PC-9 (cell line): Measurements from ENCODE around the gene KRTAP25-1. TPM values are rescaled to one million over a fixed set of nuclear protein-coding genes. Genes with fewer than 3 reads are reported as not detected.

Experiments
- BruUV-seq: library from RNA; stranded (reverse); fragments of 400-500 nt; replicated peaks from 2 replicates; lab custom pipeline; 2021; lab: Mats Ljungman, UMichigan
- CTCF ChIA-PET: fragments of 300-600 bp; sonication (Branson Sonifier 250); formaldehyde crosslinking; loops from one replicate; lab custom pipeline; 2022; ENCODE audit warnings: antibody characterized with exemption; lab: Charles Lee
- POLR2A ChIA-PET: fragments of 300-600 bp; sonication (Branson Sonifier 250); formaldehyde crosslinking; loops from one replicate; lab custom pipeline; 2022; ENCODE audit warnings: antibody characterized with exemption; ENCODE audit not compliant: unreplicated experiment; lab: Charles Lee
- DNase-seq, 2 experiments: peaks; one replicate each; pipeline versions ENCODE4 v3.0.0 to v3.0.0-alpha.2; 2015 to 2022; ENCODE audit warnings: mixed read lengths in 1 of 2
- H2AFZ ChIP-seq: fragments of 200-600 bp; sonication (generic); 2 replicates; pipeline ENCODE4 v1.8.1; 2017; ENCODE audit warnings: antibody characterized with exemption
- H3F3A ChIP-seq: fragments of 200-600 bp; sonication (generic); 2 replicates; pipeline ENCODE4 v1.8.1; 2017; ENCODE audit warnings: antibody characterized with exemption, mild to moderate bottlenecking, low read depth; ENCODE audit not compliant: insufficient read depth
- H3K27ac ChIP-seq: fragments of 200-600 bp; sonication (generic); 2 replicates; pipeline ENCODE4 v1.6.1; 2016; ENCODE audit warnings: mixed run types
- H3K27me3 ChIP-seq: fragments of 200-600 bp; sonication (generic); 2 replicates; pipeline ENCODE4 v1.6.1; 2016; ENCODE audit warnings: low read depth, mixed run types; ENCODE audit not compliant: insufficient read depth
- H3K36me3 ChIP-seq: fragments of 200-600 bp; sonication (generic); 2 replicates; pipeline ENCODE4 v1.6.1; 2016; ENCODE audit warnings: low read depth, mixed run types
- H3K4me1 ChIP-seq: fragments of 200-600 bp; sonication (generic); replicated peaks from 2 replicates; pipeline ENCODE4 v1.6.1; 2016; ENCODE audit warnings: mixed run types; ENCODE audit not compliant: insufficient read depth
- H3K4me2 ChIP-seq: fragments of 200-600 bp; sonication (generic); 2 replicates; pipeline ENCODE4 v1.6.1; 2017; ENCODE audit warnings: mixed run types
- H3K4me3 ChIP-seq: fragments of 200-600 bp; sonication (generic); 2 replicates; pipeline ENCODE4 v1.6.1; 2016; ENCODE audit warnings: mixed run types
- H3K79me2 ChIP-seq: fragments of 200-600 bp; sonication (generic); 2 replicates; pipeline ENCODE4 v1.6.1; 2017; ENCODE audit warnings: low read depth, mixed run types
- H3K9me2 ChIP-seq: fragments of 200-600 bp; sonication (generic); 2 replicates; pipeline ENCODE4 v1.8.1; 2017; ENCODE audit warnings: mild to moderate bottlenecking; ENCODE audit not compliant: insufficient read depth
- H3K9me3 ChIP-seq: fragments of 200-600 bp; sonication (generic); 2 replicates; pipeline ENCODE4 v1.8.1; 2016; ENCODE audit warnings: low read depth; ENCODE audit not compliant: insufficient read depth
- H4K20me1 ChIP-seq: fragments of 200-600 bp; sonication (generic); 2 replicates; pipeline ENCODE4 v1.8.1; 2017; ENCODE audit not compliant: insufficient read depth
- CTCF ChIP-seq: fragments of 200-600 bp; sonication (generic); conservative IDR thresholded peaks from 2 replicates; pipeline ENCODE4 v1.6.1; 2017; ENCODE audit warnings: mixed run types, antibody characterized with exemption, mild to moderate bottlenecking, moderate library complexity
- EZH2 ChIP-seq: fragments of 200-600 bp; sonication (generic); IDR thresholded peaks from 2 replicates; pipeline ENCODE4 v1.8.0; 2017; ENCODE audit warnings: antibody characterized with exemption, low read depth
- intact Hi-C: fragments of 100-400 bp; cut with micrococcal nuclease; formaldehyde crosslinking; loops from one replicate; pipeline ENCODE4 v1.10.0; 2022; ENCODE audit not compliant: unreplicated experiment
- total RNA-seq: library from RNA; stranded (reverse); gene quantifications from 2 replicates; pipeline ENCODE4 v1.2.3, GENCODE V29; 2021

The KRTAP25-1 gene
- total RNA-seq, 1 experiment from 2014 or later, result not detected

- Histone ChIP-seq H3K4me1 (no peaks in the 10 kb centered on the region), H2AFZ (no peak overlapping the region), H3K9me3 (no peaks in the 10 kb centered on the region), H3K4me3 (no peak overlapping the region), H3K36me3 (no peaks in the 10 kb centered on the region), H3K4me2 (no peak overlapping the region), H3K79me2 (no peaks in the 10 kb centered on the region), H3K9me2 (no peaks in the 10 kb centered on the region), H3K27ac (no peak overlapping the region), H3F3A (no peaks in the 10 kb centered on the region), H4K20me1 (no peaks in the 10 kb centered on the region), H3K27me3 (no peaks in the 10 kb centered on the region)
- intact Hi-C loops, result no loop called here
- no peak for DNase-seq
- ChIA-PET POLR2A (no interaction called here), CTCF (no interaction called here)
- no TSS peak for BruUV-seq
- TF ChIP-seq EZH2 (no peak), CTCF (no peak)
These were observed 15.8 kb upstream of the KRTAP25-1 start for GRCh38 chr21:30305136-30305535.

- BruUV-seq, result no TSS peak
- no peaks in the 10 kb centered on the region for H3K9me2 ChIP-seq
These were observed 6.5 kb downstream of the KRTAP25-1 start, which contains the start of gene KRTAP24-1 for GRCh38 chr21:30282850-30283249. Gene KRTAP24-1 (minus strand): TSS chr21:30282950. CDS start chr21:30282932, 18 bp downstream.

GRCh38 chr21:30271611-30272010 is 17.7 kb downstream of the KRTAP25-1 start:
- intact Hi-C loops, result loop anchor here (10.0 kb wide), 1 partner anchor 133 kb away; no protein-coding TSS in a partner anchor
- H4K20me1 ChIP-seq, result no peaks in the 10 kb centered on the region
- H3K4me3 ChIP-seq, result no peak overlapping the region
- H3K79me2 ChIP-seq, result no peaks in the 10 kb centered on the region
- no peaks in the 10 kb centered on the region for H3K9me2 ChIP-seq
- no TSS peak for BruUV-seq
- H2AFZ ChIP-seq, result no peak overlapping the region
- no peaks in the 10 kb centered on the region for H3K4me1 ChIP-seq
- no peak overlapping the region for H3K27ac ChIP-seq
- no peak overlapping the region for H3K4me2 ChIP-seq
- POLR2A ChIA-PET, result no interaction called here
- H3K9me3 ChIP-seq, result no peaks in the 10 kb centered on the region
- no peaks in the 10 kb centered on the region for H3K27me3 ChIP-seq
- H3K36me3 ChIP-seq, result no peaks in the 10 kb centered on the region
- no peak for DNase-seq
- H3F3A ChIP-seq, result no peaks in the 10 kb centered on the region
- CTCF ChIA-PET, result no interaction called here
- TF ChIP-seq EZH2 (no peak), CTCF (no peak)

More at GRCh38 chr21:30282850-30283249, 6.5 kb downstream of the KRTAP25-1 start, which contains the start of gene KRTAP24-1:
- Histone ChIP-seq H4K20me1 (no peaks in the 10 kb centered on the region), H3F3A (no peaks in the 10 kb centered on the region), H3K27ac (no peak within 1 kb of the TSS), H3K4me3 (no peak within 1 kb of the TSS), H3K4me2 (no peak within 1 kb of the TSS), H2AFZ (no peak within 1 kb of the TSS), H3K4me1 (no peaks in the 10 kb centered on the region), H3K36me3 (no peaks in the 10 kb centered on the region), H3K27me3 (no peaks in the 10 kb centered on the region), H3K9me3 (no peaks in the 10 kb centered on the region), H3K79me2 (no peaks in the 10 kb centered on the region)
- intact Hi-C loops, result no loop called here
- ChIA-PET CTCF (no interaction called here), POLR2A (no interaction called here)
- DNase-seq, result no peak
- TF ChIP-seq EZH2, result no peak
- TF ChIP-seq CTCF, result no peak
